Stimulated activated CD8-positive, alpha-beta memory T cell treated with anti-CD3 and anti-CD28 coated beads, Interleukin-7, amount 100 ng/mL, for 4 hours (primary cell): Measurements from ENCODE around the gene COL4A4.

ENCODE experiments used
- DNase-seq, 2 donors: peaks; one replicate each; pipeline ENCODE4 v3.0.0-alpha.2; 2020; ENCODE audit warnings: low read depth in 2 of 2

Gene COL4A4

DNA sequence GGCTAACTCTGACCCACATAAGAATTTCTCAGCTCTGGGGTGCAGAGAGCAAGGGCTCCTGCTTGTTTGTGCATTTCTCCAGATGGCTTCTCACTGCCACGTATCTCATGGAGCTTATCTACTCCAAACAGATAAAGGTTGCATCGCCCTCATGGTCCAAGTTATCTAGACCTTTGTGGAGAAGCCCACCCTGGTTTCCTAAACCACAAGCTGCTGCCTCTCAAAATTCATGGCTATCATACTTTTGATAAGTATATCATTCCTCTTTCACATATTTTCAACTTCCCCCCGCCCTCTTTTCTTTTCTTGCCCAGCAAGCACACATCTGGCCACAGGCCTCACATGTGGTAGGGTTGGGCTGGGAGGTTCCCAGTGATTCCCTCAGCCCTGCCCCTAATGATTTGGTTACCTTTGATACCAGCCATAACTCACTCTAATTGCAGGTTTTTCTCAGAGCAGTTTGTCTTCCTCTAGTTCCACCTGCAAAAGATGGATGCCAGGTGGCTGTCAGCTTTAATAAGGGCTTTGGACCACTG is 182.1 kb downstream of the COL4A4 start:
- no peak for DNase-seq

DNA sequence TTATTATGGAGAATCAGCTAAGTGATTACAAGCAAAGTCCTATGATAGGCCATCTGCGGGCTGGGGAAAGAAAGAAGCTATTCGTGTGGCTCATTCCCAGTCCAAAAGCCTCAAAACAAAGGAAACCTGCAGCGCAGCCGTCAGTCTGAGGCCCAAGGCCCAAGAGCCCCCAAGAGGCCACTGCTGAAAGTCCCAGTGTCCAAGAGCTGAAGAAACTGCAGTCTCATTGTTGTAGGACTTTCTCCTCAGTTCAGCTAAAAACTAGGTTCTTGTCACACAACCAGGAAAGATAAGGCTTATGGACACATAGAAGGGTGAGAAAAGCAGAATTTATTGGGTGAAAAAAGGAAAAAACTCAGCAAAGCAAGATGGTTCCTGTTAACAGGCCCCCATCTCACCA is 185.0 kb downstream of the COL4A4 start:
- no peak for DNase-seq

DNA sequence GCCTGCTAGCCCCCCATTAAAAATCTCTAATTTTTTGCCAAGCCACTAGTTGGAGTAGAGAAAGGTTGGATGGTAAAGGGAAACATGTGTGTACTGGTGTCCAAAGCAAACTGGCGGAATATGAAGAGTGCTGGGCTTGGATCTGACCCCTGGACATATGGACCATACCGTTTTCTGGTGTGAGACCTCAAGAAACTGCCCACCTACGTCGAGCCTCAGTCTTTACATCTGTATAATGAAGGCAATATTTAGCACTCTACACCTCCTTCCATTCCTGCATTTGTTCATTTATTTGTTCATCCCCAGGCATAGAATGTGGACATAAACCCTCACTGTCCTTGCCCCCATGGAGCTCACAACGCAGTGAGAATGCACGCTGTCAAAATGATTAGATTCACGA is 185.7 kb downstream of the COL4A4 start:
- DNase-seq, result no peak

DNA sequence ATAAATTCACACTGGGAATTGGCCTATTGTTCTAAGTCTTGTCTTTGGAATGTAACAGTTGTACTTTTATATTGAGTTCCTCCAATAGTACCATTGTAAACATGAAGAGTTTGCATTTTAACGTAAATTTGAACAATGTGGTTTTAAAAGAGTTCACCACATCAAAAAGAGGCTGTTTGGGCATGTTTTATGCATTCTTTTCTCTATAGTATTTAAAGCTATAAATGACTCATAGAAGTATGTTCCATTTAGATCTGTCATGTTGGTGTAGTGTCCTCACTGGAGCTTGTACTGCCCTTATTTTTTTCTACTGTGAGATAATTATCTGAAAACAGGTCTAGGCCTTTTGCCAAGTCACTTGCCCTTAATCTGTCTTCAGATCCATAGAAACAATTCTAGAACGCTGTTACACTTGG is 186.2 kb downstream of the COL4A4 start:
- DNase-seq, result no peak

DNA sequence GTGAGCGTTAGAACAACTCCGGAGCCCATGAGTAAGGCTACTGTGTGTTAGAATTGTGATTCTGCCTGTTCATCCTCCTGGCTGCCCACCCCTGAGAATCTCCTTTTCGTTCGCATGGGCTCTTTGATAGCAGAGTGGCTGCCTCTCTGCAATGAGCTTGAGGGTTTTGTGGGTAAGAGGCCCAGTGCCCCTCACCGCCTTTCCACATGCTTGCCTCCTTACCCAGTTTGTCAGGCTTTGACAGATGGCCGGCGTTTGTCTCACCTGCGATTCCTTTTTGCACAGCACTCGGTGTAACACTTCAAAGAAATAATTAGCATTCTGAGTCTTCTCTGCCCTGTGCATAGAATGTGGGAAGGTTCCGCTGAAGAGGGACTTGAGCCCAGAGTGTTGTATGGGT is 190.2 kb downstream of the COL4A4 start:
- no peak for DNase-seq

DNA sequence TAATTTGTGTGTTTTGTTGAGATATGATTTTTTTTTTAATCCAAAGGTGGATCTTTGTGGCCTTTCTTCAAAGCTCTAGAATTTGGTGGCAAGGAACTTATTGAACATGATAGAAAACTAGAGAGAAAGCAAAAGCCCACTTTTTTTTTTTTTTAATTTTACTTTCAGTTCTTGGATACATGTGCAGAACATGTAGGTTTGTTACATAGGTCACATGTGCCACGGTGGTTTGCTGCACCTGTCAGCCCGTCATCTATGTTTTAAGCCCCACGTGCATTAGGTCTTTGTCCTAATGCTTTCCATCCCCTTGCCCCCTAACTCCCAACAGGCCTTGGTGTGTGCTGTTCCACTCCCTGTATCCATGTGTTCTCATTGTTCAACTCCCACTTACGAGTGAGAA is 192.2 kb downstream of the COL4A4 start:
- no peak for DNase-seq

DNA sequence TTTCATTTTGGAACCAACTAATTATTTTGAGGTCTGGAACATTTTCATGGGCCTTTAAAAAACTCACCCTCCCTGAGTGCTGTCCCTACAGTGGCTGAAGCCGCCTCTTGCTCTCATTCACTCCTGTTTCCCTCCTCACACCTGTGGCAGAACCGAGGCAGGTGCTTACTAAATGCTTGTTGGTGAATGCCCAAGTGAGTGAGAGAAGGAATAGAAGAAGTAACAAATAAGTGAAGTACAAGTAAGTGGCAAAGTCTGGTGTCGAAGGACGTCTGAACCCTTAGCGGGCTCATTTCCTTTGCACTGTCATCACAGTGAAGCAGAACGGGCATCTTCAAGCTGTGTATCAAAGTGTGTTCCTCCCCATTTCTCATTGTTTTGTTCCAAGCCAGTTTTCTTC is 192.9 kb downstream of the COL4A4 start:
- DNase-seq, result no peak

DNA sequence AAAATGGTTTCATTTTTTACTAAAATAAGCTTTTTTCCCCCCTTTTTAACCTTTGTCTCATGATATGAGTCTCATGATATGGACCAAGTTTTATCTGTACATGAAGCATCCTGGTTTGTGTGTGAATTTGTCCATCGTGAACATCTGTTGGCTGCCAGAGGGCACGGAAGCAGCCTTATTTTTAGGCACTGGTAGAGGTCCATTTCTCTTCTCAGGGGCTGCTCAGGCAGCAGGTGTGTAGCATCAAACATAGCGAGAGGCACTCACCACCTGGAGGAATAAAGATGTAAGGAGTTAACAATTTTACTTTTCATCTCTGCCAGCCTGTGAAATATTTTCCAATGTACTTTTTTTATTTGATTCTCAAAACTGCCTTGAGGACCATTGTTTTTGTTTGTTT is 193.6 kb downstream of the COL4A4 start:
- DNase-seq, result no peak

DNA sequence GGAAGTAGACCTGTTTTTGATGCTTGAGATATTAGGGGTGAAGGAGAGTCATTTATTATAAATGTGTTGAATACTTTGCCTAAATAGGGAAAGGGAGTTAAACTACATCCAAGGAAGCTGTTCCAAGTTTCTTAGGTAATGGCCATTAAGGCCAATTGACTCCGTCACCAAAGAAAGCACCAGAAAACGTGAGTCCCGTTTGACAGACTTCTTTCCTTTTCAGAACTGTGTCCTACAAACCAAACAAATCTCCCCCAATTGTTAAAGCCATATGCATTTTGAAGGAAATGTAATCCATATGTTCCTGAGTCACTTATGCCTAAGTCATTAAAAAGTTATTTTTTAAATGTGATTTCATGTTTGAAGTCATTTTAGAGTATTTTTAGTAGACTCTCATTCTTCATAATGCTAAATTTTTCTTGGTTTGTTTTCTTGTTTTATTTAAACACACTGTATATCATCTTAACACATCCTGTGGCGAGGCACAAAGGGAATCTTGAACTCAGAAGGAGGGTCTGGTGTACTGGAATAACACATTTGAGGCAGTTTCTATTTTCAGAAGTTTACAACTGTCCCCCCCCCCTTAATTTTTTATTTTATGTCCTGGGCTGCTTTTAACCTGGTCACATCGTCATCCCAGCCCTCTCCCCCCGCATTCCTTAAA is 194.5 kb downstream of the COL4A4 start:
- no peak for DNase-seq

DNA sequence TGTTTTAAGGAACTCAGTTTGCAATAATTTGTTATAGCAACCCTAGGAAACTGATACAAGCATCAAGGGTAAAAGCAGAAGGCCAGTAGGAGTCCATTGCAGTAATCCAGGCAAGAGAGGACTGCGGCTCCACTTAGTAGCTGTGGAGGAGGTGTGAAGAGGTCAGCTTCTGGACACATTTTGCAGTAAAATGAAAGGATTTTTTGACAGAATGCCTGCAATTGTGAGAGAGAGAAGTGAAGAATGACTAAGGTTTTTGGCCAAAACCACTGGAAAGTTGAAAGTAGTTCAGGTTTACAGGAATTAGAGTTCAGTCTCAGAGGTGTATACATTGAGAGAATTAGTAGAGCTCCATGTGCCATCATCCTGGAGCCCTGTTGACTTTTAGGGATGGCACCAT is 198.6 kb downstream of the COL4A4 start:
- DNase-seq, result no peak

DNA sequence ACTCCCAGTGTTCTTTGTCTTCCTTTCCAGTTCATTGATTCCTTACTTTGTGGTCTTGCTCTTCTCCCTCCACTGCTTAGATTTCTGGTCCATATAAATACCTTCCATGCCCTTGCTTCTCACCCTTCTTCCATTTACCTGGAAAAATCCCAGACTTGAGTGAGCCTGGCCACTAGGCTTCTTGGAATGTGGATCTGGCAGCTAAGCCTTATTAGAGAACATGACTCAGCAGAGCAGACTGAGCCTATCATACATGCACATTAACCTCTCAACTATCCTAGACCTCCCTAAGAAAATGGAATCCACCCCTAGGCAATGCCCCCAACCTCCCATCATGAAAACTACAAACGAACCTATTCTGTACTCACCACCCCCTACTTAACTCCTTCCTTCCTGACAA is 200.5 kb downstream of the COL4A4 start:
- no peak for DNase-seq

DNA sequence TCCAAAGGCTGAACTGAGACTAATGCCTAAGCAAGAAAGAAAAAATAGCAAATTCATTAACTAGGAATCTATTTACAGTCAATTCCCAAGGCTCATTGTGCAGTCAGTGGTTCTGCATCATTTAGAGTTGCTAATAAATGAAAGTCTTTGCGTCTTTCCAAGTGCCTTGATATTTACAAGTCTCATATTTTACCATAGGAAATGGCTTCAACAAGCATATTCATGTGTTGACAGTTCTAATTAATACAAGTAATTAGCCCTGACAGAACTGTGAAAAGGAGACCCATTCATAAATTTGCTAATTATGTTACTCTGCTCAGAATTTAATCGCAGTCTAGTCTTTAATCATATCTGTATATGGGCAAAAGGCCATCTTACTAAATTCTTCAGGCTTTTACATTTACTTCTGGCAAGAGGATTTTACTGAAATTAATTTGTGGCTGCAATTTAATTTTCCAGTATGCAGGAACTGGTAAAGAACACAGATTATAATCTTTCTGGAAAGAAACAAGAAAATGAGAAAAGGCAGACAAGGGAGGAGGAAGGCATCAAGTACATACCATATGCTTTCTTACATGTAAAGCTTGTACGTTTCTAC is 201.7 kb downstream of the COL4A4 start:
- no peak for DNase-seq

DNA sequence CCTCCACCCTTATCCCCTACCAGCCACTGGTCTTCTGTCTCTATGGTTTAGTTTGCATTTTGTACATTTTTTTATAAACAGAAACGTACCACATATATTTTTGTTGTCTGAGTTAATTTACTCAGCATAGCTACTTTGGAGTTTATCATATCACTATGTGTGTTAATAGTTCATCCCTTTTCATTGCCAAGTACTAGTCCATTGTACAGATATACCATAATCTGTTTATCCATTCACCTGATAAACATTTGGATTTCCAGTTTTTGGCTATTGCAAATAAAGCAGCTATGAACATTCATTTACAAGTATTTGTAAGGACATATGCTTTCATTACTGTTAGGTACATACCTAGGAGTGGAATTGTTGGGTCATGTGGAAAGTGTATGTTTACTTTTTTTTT is 204.6 kb downstream of the COL4A4 start:
- no peak for DNase-seq

DNA sequence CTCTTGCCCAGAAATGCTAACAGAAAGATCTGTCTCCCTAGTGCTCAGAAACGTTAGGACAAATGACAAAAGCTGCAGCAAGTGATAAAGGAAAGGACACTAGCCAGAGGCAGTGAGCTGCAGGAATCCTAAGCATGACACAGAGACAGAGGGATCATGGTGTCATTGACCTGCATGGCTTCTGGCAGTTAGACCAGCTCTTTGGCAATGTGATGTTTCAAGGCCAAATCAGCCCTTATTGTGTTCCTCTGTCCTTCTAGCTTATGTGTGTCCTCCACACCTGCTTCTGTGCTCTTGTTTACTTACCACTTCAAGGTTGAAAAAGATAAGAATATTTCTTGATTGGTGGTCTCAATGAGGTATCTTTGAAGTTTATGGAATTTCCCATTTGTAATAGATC is 207.3 kb downstream of the COL4A4 start:
- DNase-seq, result no peak

DNA sequence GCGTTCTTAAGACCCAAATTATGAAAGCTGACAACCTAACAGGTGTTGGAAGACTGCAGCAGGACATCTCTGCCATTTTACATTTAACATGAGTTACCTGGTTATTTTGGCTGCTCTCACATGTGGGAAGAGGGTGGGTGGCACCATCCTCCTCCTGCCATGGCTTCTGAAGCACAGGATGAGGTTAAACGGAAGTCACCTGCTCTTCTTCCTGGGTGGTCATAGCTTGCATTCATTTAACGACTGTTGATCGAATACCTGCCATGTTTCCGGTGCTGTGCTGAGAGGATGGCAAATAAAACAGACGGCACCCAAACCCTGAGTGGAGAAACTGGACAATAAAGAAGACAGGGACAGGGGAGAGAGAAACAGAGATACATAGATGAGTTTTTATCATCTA is 210.2 kb downstream of the COL4A4 start:
- DNase-seq, result no peak

DNA sequence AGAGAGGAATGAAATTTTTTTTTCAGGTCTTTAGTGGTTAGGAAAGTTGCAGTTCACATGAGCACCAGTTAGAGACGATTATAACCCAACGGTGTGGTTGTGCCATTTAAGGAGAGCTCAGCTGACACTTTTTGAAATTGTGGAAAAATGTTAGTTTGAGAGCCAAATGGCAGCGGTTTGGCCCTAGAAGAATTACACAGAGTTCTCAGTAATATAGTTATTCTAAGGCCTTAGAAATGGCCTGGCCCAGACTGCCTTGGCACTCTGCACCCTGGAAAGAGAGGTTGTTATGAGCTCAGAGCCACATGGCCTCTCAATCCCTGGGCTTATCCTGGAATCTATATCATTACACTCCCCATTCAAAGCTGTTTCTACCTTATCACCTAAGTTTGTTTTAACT is 210.8 kb downstream of the COL4A4 start:
- DNase-seq, result no peak
